HG02623 (cell line): Measurements from ENCODE around the gene ZSCAN5A.
A peak's percentile ranks its signal among the peaks of the same experiment; 100 is the strongest.
"Not testable (repeated sequence)": the region's sequence is repeated elsewhere in the genome, so short reads cannot be mapped to it uniquely, and the experiment has no call there.

Source experiments
- ATAC-seq: cut with Tn5 transposase; IDR thresholded peaks from one replicate; pipeline ENCODE4 v1.9.1; 2021; ENCODE audit warnings: moderate library complexity; ENCODE audit not compliant: unreplicated experiment

The ZSCAN5A gene

GRCh38 chr19:56315077-56315828 lies 614 bp upstream of the ZSCAN5A start:
- ATAC-seq = peak; percentile 82

DNA sequence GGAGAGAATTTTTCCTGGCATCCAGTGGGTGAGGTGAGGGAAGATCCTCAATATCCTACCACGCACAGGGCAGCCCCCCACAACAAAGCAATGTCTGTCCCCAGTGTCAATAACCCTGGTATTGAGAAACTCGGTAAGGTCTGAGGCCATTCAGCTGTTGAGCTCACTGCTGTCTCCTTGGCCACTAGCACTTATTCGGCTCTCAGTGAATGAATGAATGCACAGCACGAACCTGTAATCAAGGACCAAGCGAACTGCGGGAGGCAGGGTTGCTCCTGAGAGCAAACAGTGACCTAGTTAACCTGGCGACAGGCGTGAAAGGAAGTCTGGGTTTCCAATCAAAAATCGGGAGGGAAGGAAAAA lies 640 bp downstream of the ZSCAN5A start:
- ATAC-seq = no peak

DNA sequence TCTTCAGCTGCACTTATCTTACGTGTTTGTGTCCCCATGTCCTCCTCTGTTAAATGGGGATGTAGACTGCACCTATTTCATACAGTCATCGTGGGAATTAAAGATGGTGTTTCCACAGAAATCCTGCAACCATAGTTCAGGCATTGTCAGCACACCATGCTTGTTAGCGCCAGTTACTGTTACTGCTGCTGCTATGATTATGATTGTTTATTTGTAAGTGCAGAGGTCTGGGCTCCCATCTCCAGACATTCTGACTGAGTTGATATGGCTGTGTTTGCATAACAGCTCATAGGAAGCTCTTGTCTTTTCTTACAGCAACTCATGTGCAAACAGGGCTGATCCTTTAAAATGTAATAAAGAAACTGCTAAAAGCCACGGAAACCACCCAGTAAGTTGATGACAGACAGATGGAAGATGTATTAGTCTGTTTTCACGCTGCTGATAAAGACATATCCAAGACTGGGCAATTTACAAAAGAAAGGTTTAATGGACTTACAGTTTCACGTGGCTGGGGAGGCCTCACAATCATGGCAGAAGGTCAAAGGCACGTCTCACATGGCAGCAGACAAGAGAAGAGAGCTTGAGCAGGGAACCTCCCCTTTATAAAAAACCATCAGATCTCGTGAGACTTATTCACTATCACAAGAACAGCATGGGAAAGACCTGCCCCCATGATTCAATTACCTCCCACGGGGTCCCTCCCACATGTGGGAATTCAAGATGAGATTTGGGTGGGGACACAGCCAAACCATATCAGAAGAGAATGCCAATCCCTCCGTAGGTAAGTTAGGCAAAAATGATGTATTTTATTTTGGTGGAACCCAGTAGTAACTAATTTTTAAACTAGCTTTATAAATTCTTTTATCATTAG lies 1.6 kb downstream of the ZSCAN5A start:
- ATAC-seq = no peak

DNA sequence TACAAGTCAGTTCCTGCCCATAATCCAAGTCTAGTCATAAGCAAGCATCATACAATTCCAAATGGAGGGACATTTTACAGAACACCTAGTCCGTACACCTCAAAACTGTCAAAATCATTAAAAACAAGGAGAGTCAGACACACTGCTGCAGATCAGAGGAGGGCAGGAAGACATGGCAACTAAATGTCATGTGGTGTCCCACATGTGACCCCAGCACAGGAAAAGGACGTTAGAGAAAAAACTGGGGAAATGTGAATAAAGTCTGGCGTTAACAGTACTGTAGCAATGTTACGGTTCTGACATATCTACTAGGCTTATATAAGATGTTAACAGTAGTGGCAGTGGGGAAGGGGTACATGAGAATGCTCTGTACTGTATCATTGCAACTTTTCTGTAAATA lies 2.3 kb downstream of the ZSCAN5A start:
- ATAC-seq = no peak

- no peak for ATAC-seq
These were observed 4.2 kb downstream of the ZSCAN5A start for GRCh38 chr19:56310462-56310861.

DNA sequence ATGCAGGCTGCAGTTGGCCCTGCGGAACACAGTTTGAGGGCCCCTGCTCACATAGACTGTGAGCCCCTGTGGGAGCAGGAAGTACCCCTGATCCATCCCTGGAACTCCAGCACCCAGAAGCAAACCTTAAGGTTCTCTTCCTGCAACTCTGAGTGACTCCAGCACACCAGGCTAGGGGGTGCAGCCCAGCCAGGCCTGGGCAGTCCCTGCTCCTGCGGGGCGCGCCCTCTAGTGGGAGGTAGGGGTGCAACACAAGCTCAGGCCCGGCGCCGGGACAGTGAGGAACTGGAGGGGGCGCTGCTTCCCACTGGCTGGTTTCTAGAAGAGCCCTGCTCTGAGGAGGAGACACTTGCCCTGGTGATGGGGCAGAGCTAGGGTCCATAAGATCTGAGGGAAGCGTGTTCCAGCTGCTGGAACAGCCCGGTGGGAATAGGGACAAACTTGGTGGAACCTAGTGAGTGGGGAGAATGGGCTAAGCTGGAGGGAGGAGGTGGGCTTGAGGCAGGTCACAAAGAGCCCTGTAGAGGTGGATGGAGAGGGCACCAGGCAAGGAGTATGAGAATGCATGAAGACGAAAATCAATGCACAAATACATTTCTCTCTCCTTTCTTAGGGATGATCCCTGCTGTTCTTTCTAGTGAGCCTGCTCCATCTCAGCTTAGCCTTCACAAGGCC lies 5.0 kb downstream of the ZSCAN5A start:
- no peak for ATAC-seq

DNA sequence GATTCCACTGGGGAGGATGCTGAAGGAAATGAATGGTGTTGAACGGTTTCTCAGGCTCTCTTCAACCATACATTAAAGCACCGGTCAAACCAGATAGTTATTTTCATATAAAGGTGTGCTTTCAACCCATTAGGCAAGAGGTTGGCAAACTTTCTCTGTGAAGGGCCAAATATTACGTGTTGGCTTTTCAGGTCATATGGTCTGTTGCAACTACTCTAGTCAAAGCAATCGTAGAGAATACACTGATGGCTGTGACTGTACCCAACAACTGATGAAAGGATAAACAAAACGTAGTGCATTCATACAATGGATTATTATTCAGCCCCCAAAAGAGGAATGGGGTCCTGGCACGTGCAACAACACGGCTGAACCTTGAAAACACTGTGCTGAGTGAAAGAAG lies 5.8 kb downstream of the ZSCAN5A start:
- ATAC-seq = no peak

DNA sequence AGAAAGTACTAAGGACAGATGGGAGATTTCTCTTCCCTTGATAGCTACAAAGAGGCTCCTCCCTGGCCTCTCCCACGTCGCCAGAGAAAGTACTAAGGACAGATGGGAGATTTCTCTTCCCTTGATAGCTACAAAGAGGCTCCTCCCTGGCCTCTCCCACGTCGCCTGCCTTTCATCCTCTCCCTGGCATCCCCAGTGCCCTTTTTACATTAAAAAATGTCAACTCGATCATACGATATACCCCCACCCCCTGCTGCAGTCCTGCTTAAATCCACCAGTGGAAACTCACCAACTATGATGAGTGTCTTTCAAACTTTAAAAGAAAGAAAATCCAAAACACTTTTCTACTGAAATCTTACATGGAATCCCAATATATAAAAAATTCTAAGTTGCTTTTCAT lies 7.6 kb downstream of the ZSCAN5A start:
- ATAC-seq = not testable (repeated sequence)

GRCh38 chr19:56306016-56306415 lies 8.6 kb downstream of the ZSCAN5A start:
- ATAC-seq = no peak

GRCh38 chr19:56304243-56304642 lies 10.4 kb downstream of the ZSCAN5A start:
- ATAC-seq = no peak

- no peak for ATAC-seq
These were observed 12.6 kb downstream of the ZSCAN5A start for GRCh38 chr19:56301886-56302620.

- ATAC-seq = no peak
These were observed 13.5 kb downstream of the ZSCAN5A start for GRCh38 chr19:56301155-56301554.

- no peak for ATAC-seq
These were observed 15.0 kb downstream of the ZSCAN5A start for GRCh38 chr19:56299688-56300087.

DNA sequence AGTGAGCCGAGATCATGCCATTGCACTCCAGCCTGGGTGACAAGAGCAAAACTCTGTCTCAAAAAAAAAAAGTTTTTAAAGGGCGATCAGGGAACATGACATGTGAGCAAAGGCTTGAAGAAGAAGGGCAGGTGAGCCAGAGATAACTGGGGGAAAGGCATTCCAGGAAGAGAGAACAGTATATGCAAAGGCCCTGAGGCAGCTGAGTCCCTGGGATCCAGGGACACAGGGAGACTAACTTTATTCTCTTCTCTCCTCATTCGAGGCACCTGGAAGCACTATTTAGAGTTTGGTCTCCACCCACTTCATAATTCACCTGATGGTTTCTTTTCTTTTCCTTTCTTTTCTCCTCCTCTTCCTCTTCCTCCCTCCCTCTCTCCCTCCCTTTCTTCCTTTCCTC lies 17.6 kb downstream of the ZSCAN5A start:
- no peak for ATAC-seq

DNA sequence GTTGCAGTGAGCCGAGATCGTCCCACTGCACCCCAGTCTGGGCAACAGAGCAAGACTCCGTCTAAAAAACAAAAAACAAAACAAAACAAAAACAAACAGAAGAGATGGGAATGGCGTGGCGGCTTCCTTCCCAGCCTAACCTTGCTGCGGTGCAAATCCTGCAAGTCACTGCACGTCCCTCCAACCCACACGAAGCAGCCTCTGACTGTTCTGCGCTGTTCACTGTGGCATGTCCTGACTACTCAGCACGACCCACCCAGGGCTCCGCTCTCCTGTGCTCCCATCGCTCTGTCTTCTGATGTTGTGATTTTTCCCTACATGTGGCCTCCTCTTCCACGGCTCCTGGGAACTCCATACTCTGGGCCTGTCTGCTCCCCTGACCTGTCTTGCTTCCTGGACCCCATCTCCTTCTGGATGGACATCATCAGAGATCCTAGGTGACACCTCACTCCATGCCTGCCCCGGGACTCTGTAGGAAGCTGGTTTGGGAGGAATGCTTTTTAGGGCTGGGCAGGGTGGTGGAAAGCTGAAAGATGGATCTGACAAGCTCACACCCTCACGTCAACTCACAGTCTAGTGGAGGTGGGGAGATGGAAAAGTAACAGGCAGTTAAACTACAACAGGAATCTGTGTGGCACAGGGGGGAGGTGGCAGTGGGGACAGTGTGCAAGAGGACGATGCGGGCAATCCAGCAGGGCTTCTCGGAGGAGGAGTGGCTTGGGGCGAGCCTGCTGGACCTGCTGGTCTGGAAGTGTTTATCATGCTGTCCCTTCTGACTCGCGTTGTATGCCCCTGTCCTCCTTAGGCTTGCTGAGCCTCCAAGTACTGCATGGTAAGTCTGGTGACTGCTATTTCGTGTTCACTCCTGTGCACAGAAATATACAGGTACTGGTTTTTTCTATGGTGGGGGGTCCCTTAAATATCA lies 18.8 kb downstream of the ZSCAN5A start:
- ATAC-seq = no peak

- ATAC-seq = no peak
These were observed 20.1 kb downstream of the ZSCAN5A start for GRCh38 chr19:56294549-56294948.

DNA sequence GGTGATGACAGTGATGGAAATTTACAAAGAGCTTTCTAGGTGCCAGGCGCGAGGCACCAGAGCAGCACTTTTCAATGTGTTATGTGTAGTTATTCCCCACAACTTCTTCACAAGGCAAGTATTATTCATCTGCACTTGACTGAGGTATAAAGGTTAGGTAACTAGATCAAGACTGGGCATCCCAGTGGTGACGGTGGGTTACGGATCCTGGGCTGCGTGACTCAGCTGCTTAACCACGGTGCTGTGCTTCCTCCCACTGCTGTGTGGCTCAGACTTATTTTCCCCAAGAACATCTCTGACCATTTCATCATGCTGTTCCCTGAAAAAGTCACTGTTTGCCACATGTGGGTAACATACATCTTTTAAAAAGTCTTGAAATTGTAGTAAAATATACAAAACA lies 22.8 kb downstream of the ZSCAN5A start:
- no peak for ATAC-seq

DNA sequence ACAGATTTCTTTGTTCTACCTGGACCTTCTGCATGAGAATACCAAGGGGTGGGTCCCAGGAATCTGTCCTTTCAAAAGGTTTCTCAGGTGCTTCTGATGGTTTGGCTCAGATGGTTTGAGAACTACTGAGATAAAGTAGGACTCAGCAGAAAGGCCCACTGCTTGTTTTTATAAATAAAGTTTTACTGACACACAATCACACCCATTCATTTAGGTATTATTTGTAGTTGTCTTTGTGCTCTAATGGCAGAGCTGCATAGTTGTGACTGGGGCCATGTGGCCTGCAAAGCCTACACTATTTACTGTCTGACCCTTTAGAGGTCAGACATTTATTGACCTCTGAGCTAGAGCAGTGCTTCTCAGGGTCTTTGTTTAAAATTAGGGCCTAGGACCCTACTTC lies 24.5 kb downstream of the ZSCAN5A start:
- ATAC-seq = no peak

DNA sequence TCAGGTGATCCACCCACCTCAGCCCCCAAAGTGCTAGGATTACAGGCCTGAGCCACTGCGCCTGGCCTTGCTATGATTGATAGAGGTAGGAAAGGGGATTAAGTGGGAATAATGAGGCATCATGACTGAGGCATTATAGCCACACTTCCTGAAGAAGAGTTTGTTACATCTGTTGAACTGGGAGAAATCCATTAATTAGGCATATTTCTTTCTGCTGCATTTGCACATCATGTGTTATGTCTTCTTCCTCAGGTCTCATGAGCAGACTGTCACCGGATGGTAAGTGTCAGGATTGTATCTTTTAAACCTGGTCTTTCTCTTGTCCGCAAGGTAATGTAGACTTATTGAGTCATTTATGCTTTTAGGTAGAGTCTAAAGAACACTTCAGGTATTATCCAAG lies 29.9 kb downstream of the ZSCAN5A start:
- no peak for ATAC-seq

- ATAC-seq = no peak
These were observed 31.8 kb downstream of the ZSCAN5A start for GRCh38 chr19:56282809-56283208.
